A549 (cell line): Measurements from ENCODE around the gene STK33. TPM values are rescaled to one million over a fixed set of nuclear protein-coding genes. Genes with fewer than 3 reads are reported as not detected.

ENCODE experiments used
- ATAC-seq, 2 experiments: fragments of 200-7000 bp in 1 of 2; fragments of >200 bp in 1 of 2; cut with Nextera tagmentation in 1 of 2; cut with Tn5 transposase in 1 of 2; 3 replicates each; pipeline versions ENCODE4 v1.8.0 to v1.9.1; 2018 to 2020; ENCODE audit warnings: mild to moderate bottlenecking in 1 of 2, moderate library complexity in 1 of 2
- CTCF ChIA-PET: fragments of 300-600 bp; sonication (Branson Sonifier 250); formaldehyde crosslinking; extraction: SDS; loops from one replicate; lab custom pipeline; 2021; ENCODE audit warnings: antibody characterized with exemption, inconsistent platforms; lab: Yijun Ruan, JAX
- POLR2A ChIA-PET: fragments of 350-600 bp; formaldehyde crosslinking; extraction: SDS; loops from one replicate; lab custom pipeline; 2021; ENCODE audit warnings: antibody characterized with exemption, inconsistent platforms; lab: Yijun Ruan, JAX
- DNase-seq, 2 experiments: peaks; one replicate each; pipeline versions ENCODE4 v3.0.0 to v3.0.0-alpha.2; 2011 to 2016; ENCODE audit warnings: low read depth in 1 of 2, low spot score in 1 of 2
- FAIRE-seq: peaks from 2 replicates; lab custom pipeline; 2011; peaks lifted over from hg19 to GRCh38; lab: Jason Lieb, UNC
- H3K27ac ChIP-seq, 2 experiments: fragments of >200 bp; sonication (Bioruptor Twin); formaldehyde crosslinking; 3 replicates each; pipeline ENCODE4 v1.5.1; 2016 to 2017
- H3K4me1 ChIP-seq: fragments of >200 bp; sonication (Bioruptor Twin); formaldehyde crosslinking; 3 replicates; pipeline ENCODE4 v1.6.1; 2016
- H3K4me2 ChIP-seq: fragments of >200 bp; sonication (Bioruptor Twin); formaldehyde crosslinking; 3 replicates; pipeline ENCODE4 v1.6.1; 2016
- H3K4me3 ChIP-seq: fragments of >200 bp; sonication (Bioruptor Twin); formaldehyde crosslinking; 3 replicates; pipeline ENCODE4 v1.5.1; 2016
- H3K9me3 ChIP-seq: fragments of >200 bp; sonication (Bioruptor Twin); formaldehyde crosslinking; 3 replicates; pipeline ENCODE4 v1.6.1; 2016
- BHLHE40 ChIP-seq: IDR thresholded peaks from 2 replicates; pipeline ENCODE4 v1.6.1; 2012; ENCODE audit warnings: low read depth, low read length, inconsistent platforms
- CBX2 ChIP-seq: fragments of 200-600 bp; sonication (generic); IDR thresholded peaks from 2 replicates; pipeline ENCODE4 v1.6.1; 2016; ENCODE audit warnings: low read depth, mild to moderate bottlenecking, borderline replicate concordance
- CBX8 ChIP-seq: fragments of 200-600 bp; sonication (generic); IDR thresholded peaks from 2 replicates; pipeline ENCODE4 v1.6.1; 2016
- CEBPB ChIP-seq, 2 experiments: fragments of >200 bp in 1 of 2; sonication (Bioruptor Twin) in 1 of 2; formaldehyde crosslinking in 1 of 2; IDR thresholded peaks; 2 replicates each; pipeline ENCODE4 v1.6.1; 2012 to 2016
- CHD4 ChIP-seq: fragments of 200-600 bp; sonication (generic); IDR thresholded peaks from 2 replicates; pipeline ENCODE4 v1.6.1; 2016; ENCODE audit warnings: antibody characterized with exemption, mild to moderate bottlenecking, borderline replicate concordance
- E2F6 ChIP-seq: IDR thresholded peaks from 2 replicates; pipeline ENCODE4 v1.6.1; 2012; ENCODE audit warnings: low read depth, borderline replicate concordance
- ELK1 ChIP-seq: fragments of 150-350 bp; IDR thresholded peaks from 2 replicates; pipeline ENCODE4 v1.6.1; 2014; ENCODE audit warnings: low read depth, mild to moderate bottlenecking, low read length
- EP300 ChIP-seq, 2 experiments: fragments of >200 bp; sonication (Bioruptor Twin); formaldehyde crosslinking; IDR thresholded peaks; 2 replicates in 1 of 2; 3 replicates in 1 of 2; pipeline ENCODE4 v1.6.1; 2016 to 2017
- ESRRA ChIP-seq: fragments of 150-350 bp; IDR thresholded peaks from 2 replicates; pipeline ENCODE4 v1.6.1; 2014; ENCODE audit warnings: mild to moderate bottlenecking, low read length, borderline replicate concordance
- FOSL2 ChIP-seq, 2 experiments: fragments of 450-650 bp in 1 of 2; fragments of >200 bp in 1 of 2; sonication (Bioruptor Twin) in 1 of 2; formaldehyde crosslinking; IDR thresholded peaks; 2 replicates each; pipeline versions ENCODE4 v1.5.0 to v1.6.1; 2016 to 2020; ENCODE audit warnings: mild to moderate bottlenecking in 1 of 2, moderate library complexity in 1 of 2
- GATA3 ChIP-seq: IDR thresholded peaks from 2 replicates; pipeline ENCODE4 v1.6.1; 2012; ENCODE audit warnings: borderline replicate concordance
- HEYL ChIP-seq: fragments of 250-450 bp; sonication (Bioruptor Pico); IDR thresholded peaks from 2 replicates; pipeline ENCODE4 v1.8.0; 2021; ENCODE audit warnings: mild to moderate bottlenecking, moderate library complexity
- HMGXB4 ChIP-seq: fragments of 250-450 bp; sonication (Bioruptor Pico); IDR thresholded peaks from 2 replicates; pipeline ENCODE4 v1.5.0; 2021; ENCODE audit warnings: mild to moderate bottlenecking, moderate library complexity, borderline replicate concordance
- HOXB13 ChIP-seq: fragments of 250-450 bp; sonication (Bioruptor Pico); IDR thresholded peaks from 2 replicates; pipeline ENCODE4 v1.5.0; 2020; ENCODE audit warnings: low read depth, mild to moderate bottlenecking, moderate library complexity
- JUN ChIP-seq, 2 experiments: fragments of >200 bp; sonication (Bioruptor Twin); formaldehyde crosslinking; IDR thresholded peaks; 2 replicates in 1 of 2; 3 replicates in 1 of 2; pipeline ENCODE4 v1.6.1; 2016 to 2017
- KDM1A ChIP-seq: fragments of 200-600 bp; sonication (generic); IDR thresholded peaks from 2 replicates; pipeline ENCODE4 v1.6.1; 2016; ENCODE audit warnings: low read depth, mild to moderate bottlenecking
- MAFK ChIP-seq: fragments of 450-650 bp; IDR thresholded peaks from 2 replicates; pipeline ENCODE4 v1.6.1; 2014; ENCODE audit not compliant: partially characterized antibody
- MAX ChIP-seq: IDR thresholded peaks from 2 replicates; pipeline ENCODE4 v1.6.1; 2012
- MAZ ChIP-seq: fragments of 150-350 bp; IDR thresholded peaks from 2 replicates; pipeline ENCODE4 v1.6.1; 2014; ENCODE audit warnings: antibody characterized with exemption, low read depth, low read length, borderline replicate concordance
- MYC ChIP-seq: IDR thresholded peaks from 2 replicates; pipeline ENCODE4 v1.6.1; 2012; ENCODE audit warnings: mild to moderate bottlenecking, inconsistent platforms, low read length, improper control_type of control experiment, borderline replicate concordance
- NFE2L2 ChIP-seq: fragments of 150-350 bp; conservative IDR thresholded peaks from 2 replicates; pipeline ENCODE4 v1.6.1; 2014; ENCODE audit warnings: low read length
- NR3C1 ChIP-seq: fragments of >200 bp; sonication (Bioruptor Twin); formaldehyde crosslinking; IDR thresholded peaks from 3 replicates; pipeline ENCODE4 v1.6.1; 2017
- RARB ChIP-seq: fragments of 250-450 bp; sonication (Bioruptor Pico); IDR thresholded peaks from 2 replicates; pipeline ENCODE4 v1.8.0; 2021; ENCODE audit warnings: mild to moderate bottlenecking, moderate library complexity
- RCOR1 ChIP-seq: fragments of 150-350 bp; IDR thresholded peaks from 2 replicates; pipeline ENCODE4 v1.6.1; 2014; ENCODE audit warnings: antibody characterized with exemption, low read length, low read depth
- RFX5 ChIP-seq: fragments of 450-650 bp; IDR thresholded peaks from 2 replicates; pipeline ENCODE4 v1.7.1; 2014; ENCODE audit warnings: antibody characterized with exemption, mild to moderate bottlenecking, moderate library complexity
- RNF2 ChIP-seq: fragments of 200-600 bp; sonication (generic); IDR thresholded peaks from 2 replicates; pipeline ENCODE4 v1.6.1; 2016; ENCODE audit warnings: low read depth, mild to moderate bottlenecking, antibody characterized with exemption, moderate library complexity, borderline replicate concordance
- SMC3 ChIP-seq: fragments of >200 bp; sonication (Bioruptor Twin); formaldehyde crosslinking; IDR thresholded peaks from 3 replicates; pipeline ENCODE4 v1.6.1; 2018; ENCODE audit warnings: inconsistent platforms
- TFCP2L1 ChIP-seq: fragments of 250-450 bp; sonication (Bioruptor Pico); IDR thresholded peaks from 2 replicates; pipeline ENCODE4 v1.5.0; 2021; ENCODE audit warnings: mild to moderate bottlenecking
- USF2 ChIP-seq: fragments of 450-650 bp; IDR thresholded peaks from 2 replicates; pipeline ENCODE4 v1.6.1; 2014; ENCODE audit warnings: antibody characterized with exemption
- ZC3H11A ChIP-seq: fragments of 450-650 bp; IDR thresholded peaks from 2 replicates; pipeline ENCODE4 v1.6.1; 2014; ENCODE audit warnings: antibody characterized with exemption, mild to moderate bottlenecking
- WGBS: methylation state at CpG from one replicate; pipeline ENCODE4 v1.1.6; 2017; ENCODE audit errors: missing lambda C conversion rate; 5-methylcytosine and 5-hydroxymethylcytosine counted together
- polyA plus RNA-seq, 4 experiments: library from polyadenylated mRNA; depleted of rRNA in 3 of 4; stranded (reverse); fragments of >200 nt; fragmentation: RNase III in 1 of 4; extraction: RNeasy Plus Mini Kit Qiagen cat#74134 plus additional on column Dnase treatment in 1 of 4; gene quantifications; 2 replicates in 3 of 4; 3 replicates in 1 of 4; pipeline ENCODE4 v1.2.3, GENCODE V29; 2011 to 2017

STK33 gene
- polyA plus RNA-seq, 2 of the 4 experiments (the other 2 are of a cell fraction), result 5.2 to 5.8 TPM

- Histone ChIP-seq H3K9me3 (no peaks in the 10 kb centered on the region), H3K27ac (no peak overlapping the region), H3K4me3 (no peak overlapping the region)
- 79% methylated on average over 4 of the region's 4 CpGs for WGBS
- TF ChIP-seq CBX2, result no peak
- no peak for TF ChIP-seq RFX5
- TF ChIP-seq MAX, result no peak
- no peak for TF ChIP-seq CHD4
- TF ChIP-seq HOXB13 (CRISPR knock-in tag), result no peak
- TF ChIP-seq FOSL2 (IDR thresholded peaks at IDR 0.05), result no peak
- no peak for TF ChIP-seq FOSL2 (CRISPR knock-in tag; IDR thresholded peaks at IDR 0.05)
- no peak for TF ChIP-seq GATA3
- no peak for TF ChIP-seq CBX8
- TF ChIP-seq HMGXB4 (CRISPR knock-in tag), result no peak
- TF ChIP-seq HEYL, result no peak
- no peak for TF ChIP-seq MYC
- no peak for TF ChIP-seq NR3C1
- TF ChIP-seq EP300 (IDR thresholded peaks at IDR 0.05), result no peak
- TF ChIP-seq SMC3, result no peak
- TF ChIP-seq E2F6, result no peak
- TF ChIP-seq RARB, result no peak
- TF ChIP-seq ELK1, result no peak
- TF ChIP-seq RCOR1, result no peak
- TF ChIP-seq, all 56 proteins: peak for 0
- peak in 1 of 2 experiments; percentile 32; a peak in 2 of 6 replicates for ATAC-seq
- Histone ChIP-seq H3K4me1 (no peaks in the 10 kb centered on the region), H3K4me2 (no peak overlapping the region)
- no peak for FAIRE-seq
- POLR2A ChIA-PET, result no interaction called here
- no peak for DNase-seq
- CTCF ChIA-PET, result interaction anchor here (0.5 to 1.4 kb wide), 5 partner anchors 8 to 185 kb away, joined by 3 to 5 read pairs (median 4); no protein-coding TSS in a partner anchor
Measured at GRCh38 chr11:8357505-8357888, 236.5 kb downstream of the STK33 start.

GRCh38 chr11:8356721-8357504, 237.1 kb downstream of the STK33 start:
- DNase-seq, result no peak
- no peak for FAIRE-seq
- Histone ChIP-seq H3K4me3 (no peak overlapping the region), H3K4me1 (no peaks in the 10 kb centered on the region), H3K4me2 (no peak overlapping the region), H3K27ac (no peak overlapping the region), H3K9me3 (no peaks in the 10 kb centered on the region)
- ChIA-PET CTCF (interaction anchor here (0.5 to 1.4 kb wide), 7 partner anchors 9 to 184 kb away, joined by 3 to 5 read pairs (median 3); partner anchors contain the start of gene LMO1), POLR2A (no interaction called here)
- no peak for ATAC-seq
- 70% methylated on average over 28 of the region's 30 CpGs for WGBS
- TF ChIP-seq ESRRA (no peak), SMC3 (no peak), BHLHE40 (no peak), HMGXB4 (CRISPR knock-in tag) (no peak), CEBPB (IDR thresholded peaks at IDR 0.05) (no peak), ZC3H11A (no peak), KDM1A (no peak), MAZ (no peak), RNF2 (no peak), JUN (IDR thresholded peaks at IDR 0.05) (no peak), USF2 (no peak), TFCP2L1 (CRISPR knock-in tag) (no peak), NR3C1 (no peak), MAX (no peak), NFE2L2 (no peak), MAFK (no peak)
